H9 (cell line): Measurements from ENCODE around the gene SLC24A1. TPM values are rescaled to one million over a fixed set of nuclear protein-coding genes. Genes with fewer than 3 reads are reported as not detected.

ENCODE experiments used
- DNase-seq: peaks from one replicate; pipeline ENCODE4 v3.0.0-alpha.2; 2017
- H2AFZ ChIP-seq: one replicate; pipeline ENCODE4 v1.6.1; 2013; ENCODE audit warnings: mild to moderate bottlenecking, low read length, control low read depth, moderate library complexity
- H2AK5ac ChIP-seq: 2 replicates; pipeline ENCODE4 v1.6.1; 2013; ENCODE audit warnings: low read length, control low read depth, mixed read lengths; ENCODE audit not compliant: insufficient read length
- H2BK120ac ChIP-seq: one replicate; pipeline ENCODE4 v1.6.1; 2013; ENCODE audit warnings: low read depth, mild to moderate bottlenecking, low read length, control low read depth, inconsistent platforms; ENCODE audit not compliant: poor library complexity, severe bottlenecking
- H2BK12ac ChIP-seq: 2 replicates; pipeline ENCODE4 v1.6.1; 2013; ENCODE audit warnings: low read length, control low read depth, mixed read lengths, low read depth; ENCODE audit not compliant: insufficient read length
- H2BK15ac ChIP-seq: 2 replicates; pipeline ENCODE4 v1.6.1; 2013; ENCODE audit warnings: low read depth, low read length, control low read depth
- H2BK20ac ChIP-seq: one replicate; pipeline ENCODE4 v1.6.1; 2013; ENCODE audit warnings: low read depth, mild to moderate bottlenecking, low read length, control low read depth, inconsistent platforms; ENCODE audit not compliant: poor library complexity, severe bottlenecking
- H2BK5ac ChIP-seq: 2 replicates; pipeline ENCODE4 v1.6.1; 2013; ENCODE audit warnings: low read length, control low read depth, mixed read lengths; ENCODE audit not compliant: insufficient read length
- H3K14ac ChIP-seq: 2 replicates; pipeline ENCODE4 v1.6.1; 2013; ENCODE audit warnings: low read length, control low read depth; ENCODE audit not compliant: insufficient read depth
- H3K18ac ChIP-seq: 2 replicates; pipeline ENCODE4 v1.6.1; 2013; ENCODE audit warnings: low read depth, mild to moderate bottlenecking, mixed read lengths, low read length, control low read depth; ENCODE audit not compliant: insufficient read length
- H3K23ac ChIP-seq: 2 replicates; pipeline ENCODE4 v1.6.1; 2013; ENCODE audit warnings: low read length, control low read depth, mixed read lengths, low read depth; ENCODE audit not compliant: insufficient read length
- H3K23me2 ChIP-seq: 2 replicates; pipeline ENCODE4 v1.6.1; 2013; ENCODE audit warnings: low read depth, mild to moderate bottlenecking, mixed read lengths, low read length, control low read depth; ENCODE audit not compliant: insufficient read length, poor library complexity, severe bottlenecking
- H3K27ac ChIP-seq: 2 replicates; pipeline ENCODE4 v1.5.1; 2013; ENCODE audit warnings: low read length, control low read depth, mixed read lengths, low read depth; ENCODE audit not compliant: insufficient read length
- H3K27me3 ChIP-seq: 2 replicates; pipeline ENCODE4 v1.6.1; 2013; ENCODE audit warnings: low read length, control low read depth, inconsistent platforms; ENCODE audit not compliant: insufficient read depth
- H3K4ac ChIP-seq: 2 replicates; pipeline ENCODE4 v1.6.1; 2013; ENCODE audit warnings: low read depth, mild to moderate bottlenecking, control low read depth, inconsistent platforms, low read length, moderate library complexity
- H3K4me1 ChIP-seq: 2 replicates; pipeline ENCODE4 v1.6.1; 2013; ENCODE audit warnings: low read length, control low read depth, inconsistent platforms; ENCODE audit not compliant: insufficient read depth
- H3K4me2 ChIP-seq: 2 replicates; pipeline ENCODE4 v1.6.1; 2013; ENCODE audit warnings: low read length, control low read depth, mixed read lengths; ENCODE audit not compliant: insufficient read length, insufficient read depth
- H3K56ac ChIP-seq: 2 replicates; pipeline ENCODE4 v1.6.1; 2013; ENCODE audit warnings: low read depth, mild to moderate bottlenecking, mixed read lengths, low read length, control low read depth; ENCODE audit not compliant: insufficient read length
- H3K79me1 ChIP-seq: 2 replicates; pipeline ENCODE4 v1.6.1; 2013; ENCODE audit warnings: low read depth, mild to moderate bottlenecking, moderate library complexity, low read length, control low read depth, inconsistent platforms; ENCODE audit not compliant: insufficient read depth, poor library complexity, severe bottlenecking
- H3K79me2 ChIP-seq: 2 replicates; pipeline ENCODE4 v1.6.1; 2013; ENCODE audit warnings: low read length, control low read depth, inconsistent platforms; ENCODE audit not compliant: insufficient read depth
- H3K9ac ChIP-seq: 2 replicates; pipeline ENCODE4 v1.6.1; 2013; ENCODE audit warnings: low read length, control low read depth, mixed read lengths; ENCODE audit not compliant: insufficient read length; ENCODE audit errors: extremely low read depth
- H3K9me3 ChIP-seq: one replicate; pipeline ENCODE4 v1.6.1; 2013; ENCODE audit warnings: low read depth, low read length, inconsistent platforms; ENCODE audit not compliant: control insufficient read depth
- H3T11ph ChIP-seq: one replicate; pipeline ENCODE4 v1.6.1; 2013; ENCODE audit warnings: mild to moderate bottlenecking, low read length, control low read depth, inconsistent platforms
- H4K20me1 ChIP-seq: one replicate; pipeline ENCODE4 v1.6.1; 2013; ENCODE audit not compliant: control insufficient read depth, insufficient read length, insufficient read depth
- H4K5ac ChIP-seq: 2 replicates; pipeline ENCODE4 v1.6.1; 2013; ENCODE audit warnings: low read depth, mild to moderate bottlenecking, mixed read lengths, low read length, control low read depth; ENCODE audit not compliant: insufficient read length
- H4K8ac ChIP-seq: replicated peaks from 2 replicates; pipeline ENCODE4 v1.6.1; 2013; ENCODE audit warnings: low read length, control low read depth, mixed read lengths, low read depth; ENCODE audit not compliant: insufficient read length
- H4K91ac ChIP-seq: 2 replicates; pipeline ENCODE4 v1.6.1; 2013; ENCODE audit warnings: low read depth, mild to moderate bottlenecking, moderate library complexity, mixed read lengths, low read length, control low read depth; ENCODE audit not compliant: insufficient read length
- H3K27ac Mint-ChIP-seq, 3 experiments: 2 replicates in 2 of 3; 3 replicates in 1 of 3; pipeline ENCODE4 v1.8.0; 2020 to 2021; ENCODE audit warnings: mixed read lengths in 3 of 3, mild to moderate bottlenecking in 1 of 3, moderate library complexity in 1 of 3
- H3K27me3 Mint-ChIP-seq: 2 replicates; pipeline ENCODE4 v1.8.0; 2021; ENCODE audit warnings: low read depth, mild to moderate bottlenecking, moderate library complexity, mixed read lengths
- H3K36me3 Mint-ChIP-seq, 3 experiments: 2 replicates in 2 of 3; 3 replicates in 1 of 3; pipeline ENCODE4 v1.8.0; 2020 to 2021; ENCODE audit warnings: low read depth in 3 of 3, mixed read lengths in 3 of 3; ENCODE audit not compliant: insufficient read depth in 1 of 3
- H3K4me1 Mint-ChIP-seq, 2 experiments: 2 replicates each; pipeline ENCODE4 v1.8.0; 2020; ENCODE audit warnings: mixed read lengths in 2 of 2
- H3K4me3 Mint-ChIP-seq, 2 experiments: 2 replicates in 1 of 2; 3 replicates in 1 of 2; pipeline ENCODE4 v1.8.0; 2020 to 2021; ENCODE audit warnings: mild to moderate bottlenecking in 2 of 2, mixed read lengths in 2 of 2, moderate library complexity in 1 of 2
- H3K9me3 Mint-ChIP-seq, 2 experiments: 2 replicates in 1 of 2; 3 replicates in 1 of 2; pipeline ENCODE4 v1.8.0; 2020; ENCODE audit warnings: mild to moderate bottlenecking in 2 of 2, mixed read lengths in 2 of 2, moderate library complexity in 1 of 2
- WGBS: extraction: QIAGEN DNeasy Blood & Tissue Kit; methylation state at CpG from one replicate; pipeline ENCODE4 v1.1.7; 2013; ENCODE audit warnings: missing lambda C conversion rate, low lambda C conversion rate, mixed read lengths; ENCODE audit not compliant: insufficient read length; ENCODE audit errors: extremely low coverage; 5-methylcytosine and 5-hydroxymethylcytosine counted together
- total RNA-seq: library from RNA; stranded (reverse); gene quantifications from 2 replicates; pipeline ENCODE4 v1.2.1, GENCODE V29; 2021
- TF ChIP-seq, protein P1 (sequence below): fragments of 200-600 bp; sonication (generic); conservative IDR thresholded peaks from 3 replicates; pipeline ENCODE4 v1.8.0; 2021; ENCODE audit warnings: antibody characterized with exemption, mild to moderate bottlenecking

Gene SLC24A1
- total RNA-seq, 1 experiment from 2014 or later = 8.6 TPM

- H3K4me2 ChIP-seq = no peak overlapping the region
- H3K79me2 ChIP-seq = no peaks in the 10 kb centered on the region
- Mint-ChIP-seq H3K4me1 (peaks cover 12 to 15% of the 10 kb centered on the region in 2 experiments), H3K9me3 (no peaks in the 10 kb centered on the region), H3K4me3 (no peak overlapping the region), H3K36me3 (no peaks in the 10 kb centered on the region), H3K27ac (no peak overlapping the region), H3K27me3 (no peaks in the 10 kb centered on the region)
- no peaks in the 10 kb centered on the region for H4K20me1 ChIP-seq
- no peak overlapping the region for H3K4ac ChIP-seq
- no peak overlapping the region for H3K9ac ChIP-seq
- H3K9me3 ChIP-seq = no peaks in the 10 kb centered on the region
- no peak overlapping the region for H4K8ac ChIP-seq
- no peaks in the 10 kb centered on the region for H3K23me2 ChIP-seq
- no peak overlapping the region for H3K56ac ChIP-seq
- H2BK12ac ChIP-seq = no peak overlapping the region
- no peak overlapping the region for H3K27ac ChIP-seq
- TF ChIP-seq, protein P1, sequence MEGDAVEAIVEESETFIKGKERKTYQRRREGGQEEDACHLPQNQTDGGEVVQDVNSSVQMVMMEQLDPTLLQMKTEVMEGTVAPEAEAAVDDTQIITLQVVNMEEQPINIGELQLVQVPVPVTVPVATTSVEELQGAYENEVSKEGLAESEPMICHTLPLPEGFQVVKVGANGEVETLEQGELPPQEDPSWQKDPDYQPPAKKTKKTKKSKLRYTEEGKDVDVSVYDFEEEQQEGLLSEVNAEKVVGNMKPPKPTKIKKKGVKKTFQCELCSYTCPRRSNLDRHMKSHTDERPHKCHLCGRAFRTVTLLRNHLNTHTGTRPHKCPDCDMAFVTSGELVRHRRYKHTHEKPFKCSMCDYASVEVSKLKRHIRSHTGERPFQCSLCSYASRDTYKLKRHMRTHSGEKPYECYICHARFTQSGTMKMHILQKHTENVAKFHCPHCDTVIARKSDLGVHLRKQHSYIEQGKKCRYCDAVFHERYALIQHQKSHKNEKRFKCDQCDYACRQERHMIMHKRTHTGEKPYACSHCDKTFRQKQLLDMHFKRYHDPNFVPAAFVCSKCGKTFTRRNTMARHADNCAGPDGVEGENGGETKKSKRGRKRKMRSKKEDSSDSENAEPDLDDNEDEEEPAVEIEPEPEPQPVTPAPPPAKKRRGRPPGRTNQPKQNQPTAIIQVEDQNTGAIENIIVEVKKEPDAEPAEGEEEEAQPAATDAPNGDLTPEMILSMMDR = no peak
- no peak overlapping the region for H3K14ac ChIP-seq
- H2BK15ac ChIP-seq = no peak overlapping the region
- DNase-seq = peak; percentile 39
- no peak overlapping the region for H3T11ph ChIP-seq
- no peaks in the 10 kb centered on the region for H3K79me1 ChIP-seq
- H2BK20ac ChIP-seq = no peak overlapping the region
- no peak overlapping the region for H4K91ac ChIP-seq
- no peak overlapping the region for H2AFZ ChIP-seq
- no peaks in the 10 kb centered on the region for H3K4me1 ChIP-seq
- no CpG with 5 or more reads among the region's 5 CpGs for WGBS
- no peak overlapping the region for H3K23ac ChIP-seq
- H3K27me3 ChIP-seq = no peaks in the 10 kb centered on the region
- H4K5ac ChIP-seq = no peak overlapping the region
- H3K18ac ChIP-seq = no peak overlapping the region
- no peak overlapping the region for H2BK5ac ChIP-seq
- H2AK5ac ChIP-seq = no peak overlapping the region
- H2BK120ac ChIP-seq = no peak overlapping the region
These were observed 16.4 kb downstream of the SLC24A1 start for GRCh38 chr15:65638109-65638508.
